Measurements from ENCODE around the gene SCNN1A. TPM values are rescaled to one million over a fixed set of nuclear protein-coding genes. Genes with fewer than 3 reads are reported as not detected.

The SCNN1A gene
- total and polyA plus RNA-seq, 2 of the 13 experiments (the other 11 are each of a cell fraction or from before 2014, with no cell fraction given) = 1.5 to 14.6 TPM

DNA sequence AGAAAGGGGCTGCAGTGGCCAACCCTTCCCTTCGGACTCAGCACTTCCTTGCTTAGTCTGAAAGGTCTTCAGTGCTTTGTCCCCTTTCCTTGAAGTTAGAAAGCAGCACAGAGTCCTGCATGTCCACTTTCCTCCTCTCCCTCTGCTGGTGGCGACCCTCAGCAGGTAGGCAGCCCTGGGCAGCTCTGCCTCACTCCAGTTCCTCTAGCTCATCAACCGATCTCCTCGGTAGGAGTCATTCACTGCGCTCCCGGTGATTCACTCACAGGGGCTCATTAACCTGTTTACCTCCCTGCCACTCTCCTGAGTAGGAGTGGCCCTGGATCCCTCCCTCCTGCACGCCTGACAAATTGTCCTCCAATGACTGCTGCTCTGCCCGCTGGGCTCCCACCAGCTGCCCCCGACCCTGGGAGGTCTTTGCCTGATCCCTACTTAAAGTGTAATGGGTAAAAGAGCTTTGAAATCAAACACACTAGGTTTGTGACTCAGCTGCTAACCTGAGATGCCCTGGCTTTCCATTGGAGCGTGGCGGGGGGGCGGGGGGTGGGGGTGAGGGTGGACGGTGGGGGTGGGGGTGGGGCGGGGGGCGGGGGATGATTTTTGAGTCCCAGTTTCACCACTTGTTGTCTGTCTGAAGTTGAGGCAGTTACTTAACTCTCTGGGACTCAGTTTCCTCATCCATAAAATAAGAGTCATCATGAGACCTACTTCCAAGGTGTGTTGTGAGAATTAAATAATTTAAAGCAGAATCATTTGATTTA, 4.2 kb downstream of the SCNN1A start (continued):
- TF ChIP-seq HMG20A (CRISPR knock-in tag; IDR thresholded peaks at IDR 0.05; ENCODE audit: borderline replicate concordance) (peak; percentile 27; the same call in 1 of the 2 replicates), HOXA3 (CRISPR knock-in tag; IDR thresholded peaks at IDR 0.05) (peak; percentile 70), FIP1L1 (IDR thresholded peaks at IDR 0.05; ENCODE audit: borderline replicate concordance, insufficient read depth, low read depth, low read length) (no peak), ZNF225 (CRISPR knock-in tag; IDR thresholded peaks at IDR 0.05) (no peak), ZNF263 (CRISPR knock-in tag; IDR thresholded peaks at IDR 0.05) (peak; percentile 43; the same call in 1 of the 2 replicates), ZBTB7A (CRISPR knock-in tag; IDR thresholded peaks at IDR 0.05) (no peak), TBX2 (CRISPR knock-in tag; IDR thresholded peaks at IDR 0.05; ENCODE audit: borderline replicate concordance) (peak; percentile 72; the same call in 1 of the 2 replicates), HDAC2 (CRISPR knock-in tag; IDR thresholded peaks at IDR 0.05) (peak; percentile 66; the same call in 1 of the 2 replicates), FOSL2 (CRISPR knock-in tag; IDR thresholded peaks at IDR 0.05) (peak; percentile 91), ATF7-NPFF (CRISPR knock-in tag; IDR thresholded peaks at IDR 0.05; ENCODE audit: low read depth) (no peak), PPARG (CRISPR knock-in tag; conservative IDR thresholded peaks at IDR 0.05) (peak; percentile 84), ZNF354B (CRISPR knock-in tag; IDR thresholded peaks at IDR 0.05) (no peak), SP1 (IDR thresholded peaks at IDR 0.05) (no peak), SP1 (CRISPR knock-in tag; IDR thresholded peaks at IDR 0.05) (no peak; the same call in 1 of the 2 replicates), KDM4B (CRISPR knock-in tag; IDR thresholded peaks at IDR 0.05) (0 out of 2 replicates have a peak, but pooled peaks have one; percentile 26), ZNF841 (CRISPR knock-in tag; IDR thresholded peaks at IDR 0.05; ENCODE audit: borderline replicate concordance) (no peak), CBX5 (CRISPR knock-in tag; IDR thresholded peaks at IDR 0.05; ENCODE audit: borderline replicate concordance) (peak; percentile 56; the same call in 1 of the 2 replicates)
- TF ChIP-seq, protein P1, sequence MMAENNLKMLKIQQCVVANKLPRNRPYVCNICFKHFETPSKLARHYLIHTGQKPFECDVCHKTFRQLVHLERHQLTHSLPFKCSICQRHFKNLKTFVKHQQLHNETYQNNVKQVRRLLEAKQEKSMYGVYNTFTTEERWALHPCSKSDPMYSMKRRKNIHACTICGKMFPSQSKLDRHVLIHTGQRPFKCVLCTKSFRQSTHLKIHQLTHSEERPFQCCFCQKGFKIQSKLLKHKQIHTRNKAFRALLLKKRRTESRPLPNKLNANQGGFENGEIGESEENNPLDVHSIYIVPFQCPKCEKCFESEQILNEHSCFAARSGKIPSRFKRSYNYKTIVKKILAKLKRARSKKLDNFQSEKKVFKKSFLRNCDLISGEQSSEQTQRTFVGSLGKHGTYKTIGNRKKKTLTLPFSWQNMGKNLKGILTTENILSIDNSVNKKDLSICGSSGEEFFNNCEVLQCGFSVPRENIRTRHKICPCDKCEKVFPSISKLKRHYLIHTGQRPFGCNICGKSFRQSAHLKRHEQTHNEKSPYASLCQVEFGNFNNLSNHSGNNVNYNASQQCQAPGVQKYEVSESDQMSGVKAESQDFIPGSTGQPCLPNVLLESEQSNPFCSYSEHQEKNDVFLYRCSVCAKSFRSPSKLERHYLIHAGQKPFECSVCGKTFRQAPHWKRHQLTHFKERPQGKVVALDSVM (CRISPR knock-in tag; IDR thresholded peaks at IDR 0.05) = no peak
- TF ChIP-seq, protein P2, sequence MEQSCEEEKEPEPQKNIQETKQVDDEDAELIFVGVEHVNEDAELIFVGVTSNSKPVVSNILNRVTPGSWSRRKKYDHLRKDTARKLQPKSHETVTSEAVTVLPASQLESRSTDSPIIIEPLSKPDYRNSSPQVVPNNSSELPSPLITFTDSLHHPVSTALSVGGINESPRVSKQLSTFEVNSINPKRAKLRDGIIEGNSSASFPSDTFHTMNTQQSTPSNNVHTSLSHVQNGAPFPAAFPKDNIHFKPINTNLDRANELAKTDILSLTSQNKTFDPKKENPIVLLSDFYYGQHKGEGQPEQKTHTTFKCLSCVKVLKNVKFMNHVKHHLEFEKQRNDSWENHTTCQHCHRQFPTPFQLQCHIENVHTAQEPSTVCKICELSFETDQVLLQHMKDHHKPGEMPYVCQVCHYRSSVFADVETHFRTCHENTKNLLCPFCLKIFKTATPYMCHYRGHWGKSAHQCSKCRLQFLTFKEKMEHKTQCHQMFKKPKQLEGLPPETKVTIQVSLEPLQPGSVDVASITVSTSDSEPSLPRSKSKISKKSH (CRISPR knock-in tag; IDR thresholded peaks at IDR 0.05; ENCODE audit: borderline replicate concordance) = no peak
- TF ChIP-seq, protein P3, sequence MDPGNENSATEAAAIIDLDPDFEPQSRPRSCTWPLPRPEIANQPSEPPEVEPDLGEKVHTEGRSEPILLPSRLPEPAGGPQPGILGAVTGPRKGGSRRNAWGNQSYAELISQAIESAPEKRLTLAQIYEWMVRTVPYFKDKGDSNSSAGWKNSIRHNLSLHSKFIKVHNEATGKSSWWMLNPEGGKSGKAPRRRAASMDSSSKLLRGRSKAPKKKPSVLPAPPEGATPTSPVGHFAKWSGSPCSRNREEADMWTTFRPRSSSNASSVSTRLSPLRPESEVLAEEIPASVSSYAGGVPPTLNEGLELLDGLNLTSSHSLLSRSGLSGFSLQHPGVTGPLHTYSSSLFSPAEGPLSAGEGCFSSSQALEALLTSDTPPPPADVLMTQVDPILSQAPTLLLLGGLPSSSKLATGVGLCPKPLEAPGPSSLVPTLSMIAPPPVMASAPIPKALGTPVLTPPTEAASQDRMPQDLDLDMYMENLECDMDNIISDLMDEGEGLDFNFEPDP (CRISPR knock-in tag; conservative IDR thresholded peaks at IDR 0.05) = no peak
- TF ChIP-seq, protein P4, sequence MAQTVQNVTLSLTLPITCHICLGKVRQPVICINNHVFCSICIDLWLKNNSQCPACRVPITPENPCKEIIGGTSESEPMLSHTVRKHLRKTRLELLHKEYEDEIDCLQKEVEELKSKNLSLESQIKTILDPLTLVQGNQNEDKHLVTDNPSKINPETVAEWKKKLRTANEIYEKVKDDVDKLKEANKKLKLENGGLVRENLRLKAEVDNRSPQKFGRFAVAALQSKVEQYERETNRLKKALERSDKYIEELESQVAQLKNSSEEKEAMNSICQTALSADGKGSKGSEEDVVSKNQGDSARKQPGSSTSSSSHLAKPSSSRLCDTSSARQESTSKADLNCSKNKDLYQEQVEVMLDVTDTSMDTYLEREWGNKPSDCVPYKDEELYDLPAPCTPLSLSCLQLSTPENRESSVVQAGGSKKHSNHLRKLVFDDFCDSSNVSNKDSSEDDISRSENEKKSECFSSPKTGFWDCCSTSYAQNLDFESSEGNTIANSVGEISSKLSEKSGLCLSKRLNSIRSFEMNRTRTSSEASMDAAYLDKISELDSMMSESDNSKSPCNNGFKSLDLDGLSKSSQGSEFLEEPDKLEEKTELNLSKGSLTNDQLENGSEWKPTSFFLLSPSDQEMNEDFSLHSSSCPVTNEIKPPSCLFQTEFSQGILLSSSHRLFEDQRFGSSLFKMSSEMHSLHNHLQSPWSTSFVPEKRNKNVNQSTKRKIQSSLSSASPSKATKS (CRISPR knock-in tag; IDR thresholded peaks at IDR 0.05) = no peak

All from HepG2 (cell line).